GM10847 (cell line): Measurements from ENCODE around the gene RSPO4.

Source experiments
- POLR2A ChIP-seq: IDR thresholded peaks from 2 replicates; pipeline ENCODE4 v1.6.1; 2011; ENCODE audit not compliant: insufficient read length; ENCODE audit errors: extremely low read depth

RSPO4 gene

DNA sequence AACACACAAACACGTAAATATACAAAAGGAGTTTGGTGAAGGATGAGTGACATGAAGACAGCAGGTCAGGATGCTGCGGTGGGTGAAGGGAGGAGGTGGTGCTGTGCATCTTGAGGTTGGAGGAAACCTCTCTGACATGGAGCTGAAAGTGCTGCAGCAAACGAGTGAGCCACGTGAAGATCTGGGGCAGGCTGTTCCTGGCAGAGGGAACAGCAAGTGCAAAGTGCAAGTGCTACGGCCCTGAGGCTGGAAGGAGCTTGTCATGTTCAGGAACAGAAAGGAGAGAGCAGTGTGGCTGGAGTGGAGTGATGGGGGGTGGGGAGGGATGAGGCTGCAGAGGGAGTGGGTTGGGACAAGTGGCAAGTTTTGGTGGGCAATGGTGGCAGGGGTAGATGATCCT is 61.2 kb downstream of the RSPO4 start:
- no peak for TF ChIP-seq POLR2A

DNA sequence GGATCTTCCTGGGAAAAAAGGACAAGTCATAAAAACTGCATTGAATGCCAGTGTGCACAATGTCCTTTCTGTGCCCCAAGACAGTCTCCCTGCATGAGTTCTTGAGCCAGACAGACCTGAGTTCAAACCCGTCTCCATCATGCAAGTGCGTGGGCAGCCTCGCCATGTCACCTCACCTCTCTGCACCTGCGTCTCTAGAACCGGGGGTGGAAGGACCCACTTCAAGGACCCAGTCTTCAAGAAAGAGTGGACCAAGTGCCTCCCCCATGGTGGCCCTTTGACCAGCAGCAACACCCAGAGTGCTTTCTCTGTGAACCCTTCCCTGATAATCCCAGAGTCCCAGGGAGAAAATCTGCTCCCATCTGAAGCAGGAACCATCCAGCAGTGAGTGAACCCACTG is 62.5 kb downstream of the RSPO4 start:
- TF ChIP-seq POLR2A: no peak

DNA sequence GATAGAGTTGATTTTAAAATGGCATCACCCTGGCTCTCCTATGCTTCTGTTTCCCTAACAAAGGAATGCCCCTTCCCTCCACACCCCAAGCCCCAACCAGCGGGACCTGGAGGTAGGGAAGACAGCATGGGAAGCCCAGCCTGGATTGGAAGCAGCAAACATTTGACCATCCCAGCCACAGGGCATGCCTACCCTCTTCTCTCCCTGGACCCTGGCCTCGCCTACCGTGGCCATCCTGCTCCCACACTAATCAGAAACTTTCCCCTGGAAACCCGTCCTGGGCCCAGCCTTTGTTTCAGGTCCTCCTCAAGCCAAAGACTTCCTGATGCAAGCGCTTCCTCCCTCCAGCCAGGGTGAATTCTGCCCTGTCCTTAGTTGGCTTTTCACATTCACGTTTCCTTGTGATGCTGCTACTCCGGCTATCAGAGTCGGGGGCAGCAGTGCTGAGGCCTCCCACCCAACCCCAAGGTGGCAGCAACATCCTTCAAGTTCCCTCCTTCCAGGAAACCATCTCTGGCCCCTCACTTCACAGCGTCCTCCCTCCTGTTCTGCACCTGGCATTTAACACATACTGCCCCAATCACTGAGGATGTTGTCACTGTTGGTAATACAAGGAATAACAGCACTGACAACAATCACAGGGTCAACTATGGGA is 67.8 kb downstream of the RSPO4 start:
- TF ChIP-seq POLR2A: no peak

DNA sequence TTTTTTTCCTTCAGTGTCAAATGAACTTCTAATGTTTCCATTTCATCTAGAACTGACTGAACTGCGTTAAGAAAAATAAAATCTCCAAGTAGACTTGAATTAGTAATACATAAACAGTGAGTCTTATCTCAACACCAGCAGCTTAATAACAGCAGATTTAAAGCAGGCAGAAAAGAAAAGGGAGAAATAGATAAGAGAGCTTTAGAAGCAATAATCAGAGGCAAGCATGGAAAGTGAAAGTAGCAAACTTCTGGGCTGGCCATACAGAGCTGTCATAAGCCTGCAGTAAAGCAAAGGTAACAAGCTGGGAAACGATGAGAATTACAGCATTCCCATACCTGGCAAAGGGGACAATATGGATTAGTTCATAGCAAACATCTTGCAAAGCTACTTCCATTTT is 69.1 kb downstream of the RSPO4 start:
- no peak for TF ChIP-seq POLR2A

DNA sequence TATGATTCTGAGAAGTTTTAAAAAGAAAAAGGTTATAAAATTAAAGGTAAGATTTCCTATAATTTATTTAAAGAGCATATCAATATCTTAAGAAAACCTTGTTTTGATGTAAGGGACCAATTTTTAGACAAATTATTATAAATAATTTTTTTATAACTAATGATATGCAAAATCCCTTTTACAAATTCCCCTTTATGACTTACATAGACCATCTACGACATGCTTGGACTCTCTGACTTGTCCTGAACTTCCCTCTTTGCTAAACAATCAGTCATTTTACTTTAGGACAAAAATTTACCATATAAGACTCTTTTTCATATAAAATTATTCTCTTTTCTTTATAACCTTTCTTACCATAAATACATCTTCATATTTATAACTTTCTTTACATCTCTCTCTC is 70.7 kb downstream of the RSPO4 start:
- no peak for TF ChIP-seq POLR2A

DNA sequence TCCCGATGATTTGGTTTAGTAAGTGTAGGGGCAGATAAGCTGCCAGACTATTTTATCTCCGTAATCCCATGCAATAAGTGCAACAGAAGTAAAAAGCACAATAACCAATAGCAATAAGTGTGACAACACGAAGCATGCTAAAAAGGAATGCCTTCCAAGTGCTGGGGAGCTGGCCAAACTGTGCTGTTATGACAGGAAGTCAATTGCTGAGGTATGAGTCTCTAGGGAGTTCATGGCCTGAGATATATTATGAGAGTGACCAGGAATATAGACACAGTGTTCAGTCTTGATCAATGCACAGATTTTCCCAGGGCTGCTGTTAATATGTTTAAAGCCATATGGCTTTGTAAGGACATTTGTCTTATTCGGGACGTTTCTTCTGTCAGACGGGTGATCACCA is 75.4 kb downstream of the RSPO4 start:
- TF ChIP-seq POLR2A: no peak

DNA sequence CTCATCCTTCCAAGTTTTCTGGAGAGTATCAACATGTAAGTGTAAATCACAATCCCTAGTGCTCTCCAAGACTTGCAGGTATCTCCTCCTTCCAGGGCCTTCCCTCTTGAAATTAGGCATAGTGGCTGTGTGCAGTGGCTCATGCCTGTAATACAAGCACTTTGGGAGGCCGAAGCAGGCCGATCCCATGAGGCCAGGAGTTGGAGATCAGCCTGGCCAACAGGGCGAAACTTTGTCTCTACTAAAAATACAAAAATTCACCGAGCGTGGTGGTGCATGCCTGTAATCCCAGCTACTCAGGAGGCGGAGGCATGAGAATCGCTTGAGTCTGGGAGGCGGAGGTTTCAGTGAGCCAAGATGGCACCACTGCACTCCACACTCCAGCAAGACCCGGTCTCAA is 76.6 kb downstream of the RSPO4 start:
- no peak for TF ChIP-seq POLR2A

DNA sequence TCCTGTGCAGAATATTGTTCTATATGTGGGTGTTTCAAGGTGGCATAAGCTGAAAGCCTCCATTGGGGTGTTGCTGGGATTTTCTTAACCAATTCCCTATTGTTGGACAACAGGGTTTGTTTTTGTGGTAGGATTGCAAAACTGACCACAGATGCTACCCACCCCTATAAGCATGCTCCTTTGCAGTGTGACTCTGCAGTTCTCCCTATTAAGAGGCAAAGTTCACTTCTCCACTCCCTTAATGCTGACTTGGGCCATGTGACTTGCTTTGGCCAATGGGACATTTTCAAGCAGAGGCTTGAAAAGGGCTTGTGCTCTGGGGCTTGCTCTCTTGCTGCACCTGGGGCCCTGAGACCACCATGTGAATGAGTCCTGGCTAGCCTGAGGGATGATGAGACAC is 77.5 kb downstream of the RSPO4 start:
- no peak for TF ChIP-seq POLR2A

DNA sequence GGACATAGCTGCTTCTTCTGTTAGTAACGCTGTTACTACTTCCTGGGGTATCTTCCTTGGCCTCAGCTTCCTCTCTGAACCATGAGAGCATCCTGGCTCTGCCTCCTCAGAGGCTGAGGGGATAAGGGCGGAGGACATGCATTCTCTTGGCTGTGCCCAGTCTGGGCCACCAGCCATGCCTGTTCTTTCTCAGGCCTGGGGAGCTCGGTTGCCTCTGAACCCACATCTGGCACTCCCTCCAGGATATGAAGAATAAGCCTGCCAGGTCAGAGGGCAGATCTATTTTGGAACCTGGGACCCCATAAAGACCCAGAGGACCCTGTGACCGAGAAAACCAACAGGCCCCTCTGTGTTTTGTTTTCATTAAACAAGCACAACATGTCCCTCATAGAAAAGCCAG is 79.3 kb downstream of the RSPO4 start:
- no peak for TF ChIP-seq POLR2A

DNA sequence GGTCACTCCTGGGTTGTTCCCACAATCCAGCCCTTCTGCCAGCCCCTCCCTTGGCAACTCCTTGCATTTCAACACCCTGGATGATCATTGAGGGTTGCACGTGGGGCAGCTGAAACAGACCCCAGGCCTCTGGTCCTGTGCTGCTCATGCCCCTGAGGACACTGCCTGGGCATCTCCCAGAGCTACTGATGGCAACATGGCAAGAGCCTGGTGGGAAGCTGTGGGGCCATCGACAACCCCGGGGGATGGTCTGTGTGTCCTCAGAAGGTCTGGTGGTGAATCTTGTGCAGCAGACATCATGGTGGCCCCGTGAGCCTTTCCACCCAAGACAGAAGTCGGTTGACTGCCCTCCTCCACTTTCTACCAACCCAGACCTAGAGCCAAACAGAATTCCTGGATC is 81.0 kb downstream of the RSPO4 start:
- no peak for TF ChIP-seq POLR2A

DNA sequence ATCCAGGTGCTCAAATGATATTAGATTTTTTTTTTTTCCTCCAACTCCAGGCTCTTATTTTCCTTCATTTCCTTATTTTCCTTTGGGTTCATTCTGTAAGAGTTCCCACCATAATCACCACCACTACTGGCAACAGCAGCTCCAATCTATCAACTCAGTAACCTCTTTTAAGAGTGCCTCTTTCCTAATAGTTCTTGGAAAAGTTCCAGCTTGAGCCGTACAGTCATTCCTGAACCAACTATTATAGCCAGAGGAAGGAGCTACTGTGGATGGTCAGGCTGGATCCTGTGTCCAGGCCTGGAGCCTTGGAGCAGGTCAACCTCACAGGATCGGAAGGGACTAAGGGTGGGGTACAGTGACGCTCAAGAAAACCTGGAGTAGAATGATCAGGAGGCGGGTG is 81.8 kb downstream of the RSPO4 start:
- no peak for TF ChIP-seq POLR2A

DNA sequence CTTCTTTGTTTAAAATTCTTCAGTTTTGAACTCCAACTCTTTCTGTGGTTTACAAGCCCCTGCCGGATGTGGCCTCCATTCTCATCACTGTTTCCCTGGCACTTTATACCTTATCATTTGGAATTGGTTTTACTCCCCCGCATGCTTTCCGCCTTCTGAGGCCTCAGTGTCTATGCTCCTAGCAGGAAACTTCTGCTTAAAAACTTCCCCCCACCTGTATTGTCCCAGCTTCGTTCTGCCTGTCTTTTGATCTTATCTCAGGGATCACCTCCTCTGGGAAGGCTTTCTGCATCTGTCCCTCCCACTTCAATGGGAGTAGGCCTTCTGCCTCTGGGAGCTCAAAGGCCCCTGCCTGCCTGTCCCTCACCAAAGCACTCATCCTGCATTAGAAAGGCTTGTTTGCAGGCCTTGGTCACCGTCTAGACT is 82.6 kb downstream of the RSPO4 start:
- TF ChIP-seq POLR2A: no peak

DNA sequence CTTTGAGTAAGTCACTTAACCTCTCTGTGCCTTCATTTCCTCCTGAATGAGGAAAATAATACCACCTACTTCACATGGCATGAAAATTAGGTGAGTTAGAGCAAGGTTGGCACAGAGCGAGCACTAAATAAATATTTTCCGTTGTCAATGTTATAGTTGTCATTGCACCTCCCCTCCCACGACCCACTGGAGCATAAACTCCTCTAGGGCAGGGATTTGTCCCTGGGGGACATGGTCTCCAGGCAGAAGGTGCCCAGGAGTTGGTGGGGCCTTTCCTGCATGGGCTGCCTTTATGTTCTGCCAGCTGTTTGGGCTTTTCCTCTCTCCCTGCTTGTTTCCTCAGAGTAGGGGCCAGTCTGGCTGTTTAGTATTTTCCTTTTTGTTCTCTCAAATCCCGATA is 84.7 kb downstream of the RSPO4 start:
- TF ChIP-seq POLR2A: no peak

DNA sequence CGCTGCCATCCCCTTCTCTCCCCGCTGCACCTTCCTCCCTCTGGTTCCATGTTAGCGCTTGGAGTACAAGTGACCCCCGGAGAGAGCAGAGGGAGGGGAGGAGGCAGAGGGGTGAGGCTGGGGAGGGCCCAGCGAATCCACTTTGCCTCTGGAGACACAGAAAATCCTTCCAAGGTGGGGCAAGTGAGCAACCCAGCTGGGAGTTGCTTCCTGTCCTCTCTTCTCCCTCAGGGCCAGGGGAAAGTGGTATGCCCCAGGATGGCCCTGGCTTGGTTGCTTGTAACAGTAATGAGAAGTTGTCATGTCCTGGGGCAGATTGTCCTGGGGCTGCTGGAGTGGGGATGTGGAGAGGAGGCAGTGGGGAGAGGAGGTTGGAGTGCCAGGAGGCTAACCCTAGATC is 85.3 kb downstream of the RSPO4 start:
- TF ChIP-seq POLR2A: no peak

DNA sequence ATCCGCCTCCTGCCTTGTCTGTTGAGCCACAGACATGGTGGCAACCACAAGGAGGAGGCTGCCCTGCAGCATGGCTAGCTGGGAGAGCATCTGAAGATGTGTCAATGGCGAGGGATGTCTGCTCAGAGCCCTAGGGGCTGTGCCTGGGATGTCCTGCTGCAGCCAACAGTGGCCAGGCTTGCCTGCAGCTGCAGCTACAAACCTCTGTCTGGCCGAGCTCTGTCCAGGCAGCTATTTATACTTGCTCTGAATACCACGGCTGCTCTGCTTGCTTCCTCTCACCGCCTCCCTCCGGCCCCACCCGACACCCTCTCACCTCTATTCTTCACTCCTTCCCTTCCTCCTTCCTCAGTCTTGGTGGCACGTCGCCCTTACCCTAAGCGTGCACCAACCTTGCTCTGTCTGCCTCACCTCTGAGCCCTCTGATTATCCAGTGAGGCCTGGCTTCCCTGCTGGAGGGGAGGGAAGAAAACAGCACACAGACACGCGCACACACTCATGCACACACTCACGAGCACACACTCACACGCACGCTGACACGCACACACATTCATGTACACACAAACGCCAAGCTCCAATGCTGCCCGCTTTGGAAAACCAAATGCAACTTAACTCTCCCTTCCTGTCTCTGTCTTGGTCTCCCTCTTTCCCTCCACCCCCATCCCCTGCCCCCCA is 85.8 kb downstream of the RSPO4 start, which contains the start of gene ANGPT4:
Gene ANGPT4 (minus strand): TSS at position 210 of the 675 bp plus-strand sequence. CDS start 120 bp downstream, at position 90.
- TF ChIP-seq POLR2A: no peak

DNA sequence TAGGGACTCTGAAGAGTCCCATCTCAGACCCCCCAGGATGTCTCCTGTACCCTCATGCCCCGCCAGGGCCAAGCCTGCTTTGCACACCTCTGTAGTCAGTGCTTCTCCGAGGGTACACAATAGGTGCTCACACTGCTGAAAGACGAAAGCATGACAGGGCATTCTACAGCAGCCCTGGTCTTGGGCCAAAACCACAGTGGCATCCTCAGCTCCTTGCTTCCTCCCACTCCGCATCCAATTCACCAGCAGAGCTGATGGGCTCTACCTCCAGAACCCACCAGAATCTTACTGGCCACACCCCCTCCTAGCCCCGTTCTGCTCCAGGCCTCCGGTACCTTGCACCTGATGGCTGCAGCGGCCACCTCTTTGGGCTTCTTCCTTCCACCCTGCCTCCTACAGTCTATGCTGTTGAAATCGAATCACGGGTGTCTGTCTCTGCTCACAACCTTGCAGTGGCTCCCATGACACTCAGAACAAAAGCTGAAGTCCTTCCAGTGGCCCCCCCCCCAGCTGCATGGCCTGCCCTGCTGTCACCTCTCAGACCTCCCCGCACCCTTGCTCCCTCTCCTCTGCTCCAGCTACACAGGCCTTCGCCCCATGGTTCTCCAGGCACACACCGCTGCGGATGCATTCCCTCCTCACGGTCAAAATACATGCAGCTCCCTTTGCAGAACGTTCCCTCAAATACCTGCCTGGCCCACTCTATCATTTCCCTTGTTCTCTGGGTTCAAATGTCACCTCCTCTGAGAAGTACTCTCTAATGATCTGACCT is 87.2 kb downstream of the RSPO4 start:
- no peak for TF ChIP-seq POLR2A
